Esophagus muscularis mucosa (tissue), 4 donors: ENCODE data around the gene CABP4. TPM values are rescaled to one million over a fixed set of nuclear protein-coding genes. Genes with fewer than 3 reads are reported as not detected.
"Not testable (repeated sequence)": the region's sequence is repeated elsewhere in the genome, so short reads cannot be mapped to it uniquely, and the experiment has no call there.

Experiments
- DNase-seq: peaks from one replicate; pipeline ENCODE4 v3.0.0-alpha.2; 2017; ENCODE audit errors: extremely low spot score
- H3K27ac ChIP-seq, 4 donors: fragments of 200-600 bp; sonication (generic); replicated peaks in 1 of 4; 1 replicate in 3 of 4; 2 replicates in 1 of 4; pipeline ENCODE4 v1.5.1; 2016 to 2019; ENCODE audit warnings: mild to moderate bottlenecking in 1 of 4
- H3K27me3 ChIP-seq, 4 donors: fragments of 200-600 bp; sonication (generic); one replicate each; pipeline versions ENCODE4 v1.5.1 to v1.6.0; 2016 to 2019
- H3K36me3 ChIP-seq, 4 donors: fragments of 200-600 bp; sonication (generic); one replicate each; pipeline ENCODE4 v1.5.1; 2016 to 2019
- H3K4me1 ChIP-seq, 4 donors: fragments of 200-600 bp; sonication (generic); one replicate each; pipeline ENCODE4 v1.5.1; 2016 to 2019
- H3K4me3 ChIP-seq, 4 donors: fragments of 200-600 bp; sonication (generic); 1 replicate in 2 of 4; 2 replicates in 2 of 4; pipeline ENCODE4 v1.5.1; 2016 to 2019; ENCODE audit warnings: mild to moderate bottlenecking in 4 of 4, moderate library complexity in 1 of 4
- H3K9me3 ChIP-seq, 4 donors: fragments of 200-600 bp; sonication (generic); 1 replicate in 3 of 4; 2 replicates in 1 of 4; pipeline ENCODE4 v1.5.1; 2016 to 2019
- CTCF ChIP-seq, 3 experiments: fragments of 200-600 bp in 2 of 3; fragments of 450-650 bp in 1 of 3; sonication (generic) in 2 of 3; IDR thresholded peaks; one replicate each; pipeline ENCODE4 v1.5.1; 2017 to 2019; ENCODE audit warnings: antibody characterized with exemption in 3 of 3, mild to moderate bottlenecking in 2 of 3, moderate library complexity in 1 of 3
- EP300 ChIP-seq: sonication (generic); formaldehyde crosslinking; IDR thresholded peaks from one replicate; pipeline ENCODE4 v1.6.1; 2017; ENCODE audit warnings: antibody characterized with exemption
- POLR2A ChIP-seq: fragments of 450-650 bp; IDR thresholded peaks from one replicate; pipeline ENCODE4 v1.6.1; 2017; ENCODE audit warnings: antibody characterized with exemption, moderate library complexity, mild to moderate bottlenecking, low read depth
- POLR2AphosphoS5 ChIP-seq, 2 donors: sonication (generic); formaldehyde crosslinking; IDR thresholded peaks; one replicate each; pipeline ENCODE4 v1.6.1; 2017; ENCODE audit warnings: antibody characterized with exemption in 2 of 2
- WGBS: methylation state at CpG from one replicate; pipeline ENCODE4 v1.1.5; 2018; 5-methylcytosine and 5-hydroxymethylcytosine counted together
- intact Hi-C: fragments of 100-400 bp; cut with DNase I; formaldehyde crosslinking; loops from one replicate; pipeline ENCODE4 v1.15.1; 2023
- total RNA-seq, 4 donors: library from RNA; depleted of rRNA; stranded (reverse); fragments of >200 nt; gene quantifications; one replicate each; pipeline versions ENCODE4 v1.1.0 to v1.2.1, GENCODE V29; 2016

Gene CABP4
- total RNA-seq, 4 donors from 2014 or later, result 0.50 to 2.9 (median 1.5) TPM

GRCh38 chr11:67464411-67465188 lies 9.4 kb downstream of the CABP4 start:
- peaks cover 30 to 55% (median 49%) of the 10 kb centered on the region in 4 donors for H3K4me1 ChIP-seq
- no peaks in the 10 kb centered on the region for H3K36me3 ChIP-seq
- DNase-seq, result peak; percentile 97
- peak in 1 of 3 experiments; percentile 1 for TF ChIP-seq CTCF (IDR thresholded peaks at IDR 0.05)
- TF ChIP-seq EP300, result no peak
- TF ChIP-seq POLR2AphosphoS5 (IDR thresholded peaks at IDR 0.05), result peak; percentile 62 to 68
- H3K9me3 ChIP-seq, result no peaks in the 10 kb centered on the region
- intact Hi-C loops, result loop anchor here (5.0 kb wide), 1 partner anchor 62 kb away; the partner anchor contains the start of genes PPP1CA and TBC1D10C
- H3K27me3 ChIP-seq, result no peaks in the 10 kb centered on the region
- peak overlapping the region; percentile 56 to 76 (median 70) for H3K4me3 ChIP-seq
- 21% methylated on average over 20 of the region's 56 CpGs for WGBS
- H3K27ac ChIP-seq, result peak overlapping the region; percentile 86 to 94 (median 90)

- Histone ChIP-seq H3K4me3 (peak overlapping the region; percentile 56 to 76 (median 70)), H3K27ac (peak overlapping the region; percentile 86 to 94 (median 90)), H3K9me3 (no peaks in the 10 kb centered on the region), H3K4me1 (peaks cover 30 to 60% (median 54%) of the 10 kb centered on the region in 4 donors), H3K36me3 (no peaks in the 10 kb centered on the region), H3K27me3 (no peaks in the 10 kb centered on the region)
- intact Hi-C loops, result loop anchor here (5.0 kb wide), 1 partner anchor 63 kb away; the partner anchor contains the start of genes PPP1CA and TBC1D10C
- WGBS, result 74% methylated on average over 3 of the region's 3 CpGs
- no peak for TF ChIP-seq EP300
- TF ChIP-seq POLR2AphosphoS5 (IDR thresholded peaks at IDR 0.05), result no peak
- TF ChIP-seq POLR2A, result no peak
- no peak for TF ChIP-seq CTCF (IDR thresholded peaks at IDR 0.05)
- DNase-seq, result no peak
Observed at GRCh38 chr11:67465189-67465510, 10.0 kb downstream of the CABP4 start.

- peak overlapping the region in 1 of 4 donors; percentile 76 for H3K4me3 ChIP-seq
- not testable (repeated sequence) for H3K36me3 ChIP-seq, DNase-seq, H3K27me3 ChIP-seq, H3K9me3 ChIP-seq
- no CpG with 5 or more reads among the region's 2 CpGs for WGBS
- intact Hi-C loops, result loop anchor here (5.0 kb wide), 1 partner anchor 63 kb away; the partner anchor contains the start of genes PPP1CA and TBC1D10C
- peak overlapping the region; percentile 86 to 94 (median 90) for H3K27ac ChIP-seq
- H3K4me1 ChIP-seq, result peaks cover 30 to 60% (median 54%) of the 10 kb centered on the region in 4 donors
Observed at GRCh38 chr11:67465530-67465929, 10.4 kb downstream of the CABP4 start.

GRCh38 chr11:67466367-67466766 lies 11.2 kb downstream of the CABP4 start:
- H3K27ac ChIP-seq, result peak overlapping the region in 3 of 4 donors; percentile 86 to 94 (median 87)
- 82% methylated on average over 4 of the region's 5 CpGs for WGBS
- no peaks in the 10 kb centered on the region for H3K27me3 ChIP-seq
- peaks cover 30 to 60% (median 54%) of the 10 kb centered on the region in 4 donors for H3K4me1 ChIP-seq
- TF ChIP-seq CTCF (IDR thresholded peaks at IDR 0.05), result no peak
- TF ChIP-seq POLR2A, result no peak
- no peak for TF ChIP-seq EP300
- no peak for TF ChIP-seq POLR2AphosphoS5 (IDR thresholded peaks at IDR 0.05)
- H3K9me3 ChIP-seq, result no peaks in the 10 kb centered on the region
- no peak overlapping the region for H3K4me3 ChIP-seq
- intact Hi-C loops, result loop anchor here (5.0 kb wide), 1 partner anchor 64 kb away; the partner anchor contains the start of genes PPP1CA and TBC1D10C
- no peaks in the 10 kb centered on the region for H3K36me3 ChIP-seq
- DNase-seq, result no peak

GRCh38 chr11:67466962-67467771 lies 12.0 kb downstream of the CABP4 start:
- Histone ChIP-seq H3K36me3 (no peaks in the 10 kb centered on the region), H3K4me3 (peak overlapping the region in 1 of 4 donors; percentile 95), H3K27me3 (no peaks in the 10 kb centered on the region), H3K27ac (peak overlapping the region; percentile 18 to 94 (median 92)), H3K9me3 (no peaks in the 10 kb centered on the region), H3K4me1 (peaks cover 30 to 60% (median 54%) of the 10 kb centered on the region in 4 donors)
- intact Hi-C loops, result loop anchor here (5.0 kb wide), 1 partner anchor 65 kb away; the partner anchor contains the start of genes PPP1CA and TBC1D10C
- no peak for DNase-seq
- 86% methylated on average over 6 of the region's 11 CpGs for WGBS
- TF ChIP-seq POLR2A (no peak), POLR2AphosphoS5 (IDR thresholded peaks at IDR 0.05) (no peak), EP300 (no peak), CTCF (IDR thresholded peaks at IDR 0.05) (no peak)
